ENCODE measurements around the gene ACSS1.

ACSS1 gene

DNA sequence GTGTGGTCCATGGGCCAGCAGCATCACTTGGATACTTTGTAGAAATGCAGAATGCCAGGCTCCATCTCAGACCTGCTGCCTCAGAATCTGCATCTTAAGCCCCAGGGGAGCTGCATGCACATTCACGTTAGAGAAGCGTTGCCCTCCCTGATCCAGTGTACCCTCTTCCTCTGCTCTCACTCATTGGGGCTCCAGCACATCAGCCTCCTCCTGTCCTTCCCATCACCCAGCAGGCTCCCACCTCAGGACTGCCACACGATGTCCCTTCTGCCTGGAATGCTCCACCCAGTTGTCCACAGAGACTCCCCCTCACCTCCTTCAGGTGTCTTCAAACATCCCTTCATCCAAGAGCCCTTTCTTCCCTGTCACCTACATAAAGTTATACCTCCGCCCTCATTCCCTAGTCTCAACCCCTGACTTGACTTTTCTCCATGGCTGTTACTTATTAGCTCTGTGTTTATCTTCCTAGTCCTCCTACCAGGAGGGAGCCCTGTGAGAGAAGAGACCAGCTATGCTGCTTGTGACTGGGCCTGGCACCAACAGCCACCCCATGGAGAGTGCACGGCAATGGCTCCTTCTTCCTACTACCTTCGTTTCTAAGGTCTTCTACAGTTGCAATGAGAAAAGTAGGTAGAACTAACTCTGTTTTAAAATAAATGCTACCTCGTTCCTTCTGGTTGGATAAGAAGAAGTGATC, 3.3 kb upstream of the ACSS1 start:
- no peak for TF ChIP-seq CTCF (IDR thresholded peaks at IDR 0.05)

- TF ChIP-seq CTCF (IDR thresholded peaks at IDR 0.05), result no peak
Measured at GRCh38 chr20:25059866-25060465, 2.0 kb upstream of the ACSS1 start.

- TF ChIP-seq CTCF (IDR thresholded peaks at IDR 0.05), result no peak
Measured at GRCh38 chr20:25058847-25059810, 1.2 kb upstream of the ACSS1 start.

DNA sequence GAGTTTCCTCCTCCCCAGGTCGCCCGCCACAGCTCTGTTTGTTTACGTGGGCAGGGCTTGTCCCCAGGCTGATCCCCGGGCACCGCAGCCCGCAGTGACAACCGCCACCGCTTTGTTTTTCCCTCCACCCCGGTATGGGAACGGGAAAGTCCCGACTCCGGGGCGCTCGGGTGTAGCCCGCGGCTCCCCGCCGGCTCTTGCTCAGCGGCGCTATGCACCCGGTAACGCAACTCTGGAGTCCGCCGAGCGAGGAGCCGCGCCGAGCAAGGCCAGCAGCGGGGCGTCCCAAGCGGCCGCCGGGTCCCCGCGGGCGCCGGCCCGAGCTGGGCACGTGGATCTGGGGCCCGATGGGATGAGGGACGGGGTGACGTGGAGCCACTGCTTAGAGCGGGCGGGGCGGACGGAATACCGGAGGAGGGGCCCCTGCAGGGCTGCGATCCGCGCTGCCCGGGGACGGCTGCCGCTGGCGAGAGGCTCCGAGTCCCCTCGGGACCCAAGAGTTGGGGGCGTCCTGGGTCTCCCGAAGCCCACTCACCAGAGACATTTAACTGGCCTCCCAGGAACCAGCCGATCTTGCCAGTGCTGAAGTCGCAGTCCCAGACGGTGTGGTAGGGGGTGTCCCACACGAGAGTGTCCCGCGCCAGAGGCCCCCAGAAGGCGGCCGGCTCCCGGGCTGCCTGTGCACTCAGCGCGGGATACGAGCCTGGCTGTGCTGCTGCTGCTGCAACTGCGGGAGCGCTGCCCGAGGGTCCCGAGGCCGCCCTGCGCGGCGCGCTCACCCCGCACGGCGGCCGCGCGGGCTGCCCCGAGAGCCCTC, 497 bp downstream of the ACSS1 start:
- TF ChIP-seq CTCF (IDR thresholded peaks at IDR 0.05), result no peak

DNA sequence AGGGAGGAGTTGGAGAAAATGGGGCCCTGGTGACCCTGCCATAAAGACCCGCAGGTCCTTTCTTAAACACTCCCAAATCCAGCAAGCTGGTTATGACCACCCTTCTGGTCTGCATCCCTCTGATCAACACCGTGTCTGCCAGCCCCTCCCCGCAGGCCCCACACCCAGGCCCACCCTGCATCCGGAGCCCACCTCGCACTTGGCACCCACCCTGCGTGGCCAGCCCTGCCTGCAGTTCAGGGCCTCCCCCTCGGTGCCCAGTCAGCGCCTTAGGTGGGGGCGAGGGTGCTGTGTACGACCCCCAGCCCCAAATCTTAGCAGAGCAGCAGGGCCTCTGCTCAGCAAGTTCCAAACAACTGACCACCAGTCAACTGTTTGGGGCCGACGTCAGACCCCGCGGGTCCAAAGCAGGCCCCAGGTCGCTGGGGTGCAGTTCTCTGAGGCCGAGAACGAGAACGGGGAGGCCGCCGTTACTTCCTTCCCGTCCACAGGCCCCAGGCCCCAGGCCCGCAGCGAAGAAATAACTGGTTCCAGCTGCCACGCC, 1.2 kb downstream of the ACSS1 start:
- TF ChIP-seq CTCF (IDR thresholded peaks at IDR 0.05), result no peak

GRCh38 chr20:25055711-25056495, 2.0 kb downstream of the ACSS1 start:
- no peak for TF ChIP-seq CTCF (IDR thresholded peaks at IDR 0.05)
